HK-2 (cell line): ENCODE data around the gene EIF4A3.

Source experiments
- DNase-seq: peaks from one replicate; pipeline ENCODE4 v3.0.0-alpha.2; 2018; ENCODE audit not compliant: unreplicated experiment

EIF4A3 gene

GRCh38 chr17:80147035-80147822 is at the start of gene EIF4A3:
TSS of gene EIF4A3 (minus strand) at chr17:80147128. CDS start at chr17:80146961, 167 bp downstream.
- DNase-seq, result peak; percentile 97

GRCh38 chr17:80196652-80197051 is 49.7 kb upstream of the EIF4A3 start:
- DNase-seq, result no peak

- peak; percentile 38 for DNase-seq
These were observed 49.0 kb upstream of the EIF4A3 start for GRCh38 chr17:80195671-80196529.

GRCh38 chr17:80195141-80195540 is 48.2 kb upstream of the EIF4A3 start:
- DNase-seq, result no peak

- no peak for DNase-seq
These were observed 45.1 kb upstream of the EIF4A3 start for GRCh38 chr17:80191865-80192661.

- no peak for DNase-seq
These were observed 44.3 kb upstream of the EIF4A3 start for GRCh38 chr17:80191192-80191591.

GRCh38 chr17:80190716-80191115 is 43.8 kb upstream of the EIF4A3 start:
- DNase-seq, result no peak

- DNase-seq, result no peak
These were observed 42.7 kb upstream of the EIF4A3 start for GRCh38 chr17:80189611-80190010.

- peak; percentile 27 for DNase-seq
These were observed 40.6 kb upstream of the EIF4A3 start for GRCh38 chr17:80187515-80187941.

GRCh38 chr17:80187090-80187489 is 40.2 kb upstream of the EIF4A3 start:
- DNase-seq, result no peak

GRCh38 chr17:80185968-80186367 is 39.0 kb upstream of the EIF4A3 start:
- no peak for DNase-seq

- no peak for DNase-seq
These were observed 37.4 kb upstream of the EIF4A3 start for GRCh38 chr17:80184423-80184714.

GRCh38 chr17:80183581-80184422 is 36.9 kb upstream of the EIF4A3 start:
- no peak for DNase-seq

GRCh38 chr17:80182845-80183223 is 35.9 kb upstream of the EIF4A3 start:
- no peak for DNase-seq

GRCh38 chr17:80182118-80182844 is 35.4 kb upstream of the EIF4A3 start:
- DNase-seq, result no peak

GRCh38 chr17:80181431-80181830 is 34.5 kb upstream of the EIF4A3 start:
- DNase-seq, result no peak

GRCh38 chr17:80180192-80180591 is 33.3 kb upstream of the EIF4A3 start:
- no peak for DNase-seq

GRCh38 chr17:80177986-80178595 is 31.2 kb upstream of the EIF4A3 start:
- no peak for DNase-seq

GRCh38 chr17:80176757-80177156 is 29.8 kb upstream of the EIF4A3 start:
- DNase-seq, result no peak

- no peak for DNase-seq
These were observed 27.0 kb upstream of the EIF4A3 start for GRCh38 chr17:80173916-80174315.
